OCI-LY1 (cell line): ENCODE measurements around the gene DLGAP4.
"Not testable (repeated sequence)": the region's sequence is repeated elsewhere in the genome, so short reads cannot be mapped to it uniquely, and the experiment has no call there.

Experiments
- H2AFZ ChIP-seq: fragments of 200-600 bp; sonication (generic), shearing (Covaris generic); 2 replicates; pipeline ENCODE4 v1.6.0; 2014; ENCODE audit warnings: antibody characterized with exemption, mild to moderate bottlenecking, low read length
- H3F3A ChIP-seq: fragments of 200-600 bp; sonication (generic), shearing (Covaris generic); 2 replicates; pipeline ENCODE4 v1.6.0; 2014; ENCODE audit warnings: mild to moderate bottlenecking, antibody characterized with exemption, low read length, moderate library complexity; ENCODE audit not compliant: insufficient read depth
- H3K27ac ChIP-seq: fragments of 200-600 bp; sonication (generic); 2 replicates; pipeline ENCODE4 v1.5.1; 2014; ENCODE audit warnings: low read length, mixed run types, mild to moderate bottlenecking, low read depth; ENCODE audit not compliant: poor library complexity, severe bottlenecking
- H3K27me3 ChIP-seq: fragments of 200-600 bp; sonication (generic); 2 replicates; pipeline ENCODE4 v1.6.0; 2014; ENCODE audit warnings: antibody characterized with exemption, mild to moderate bottlenecking, low read length, moderate library complexity; ENCODE audit not compliant: insufficient read depth
- H3K36me3 ChIP-seq: fragments of 200-600 bp; sonication (generic); 2 replicates; pipeline ENCODE4 v1.6.1; 2014; ENCODE audit warnings: mild to moderate bottlenecking, antibody characterized with exemption, low read length, moderate library complexity, mixed read lengths; ENCODE audit not compliant: insufficient read depth
- H3K4me1 ChIP-seq: fragments of 200-600 bp; sonication (generic); 2 replicates; pipeline ENCODE4 v1.5.1; 2014; ENCODE audit warnings: mild to moderate bottlenecking, low read length, moderate library complexity; ENCODE audit not compliant: insufficient read depth, severe bottlenecking
- H3K4me2 ChIP-seq: fragments of 200-600 bp; sonication (generic), shearing (Covaris generic); 2 replicates; pipeline ENCODE4 v1.6.1; 2014; ENCODE audit warnings: low read length
- H3K4me3 ChIP-seq: fragments of 200-600 bp; sonication (generic); 2 replicates; pipeline ENCODE4 v1.5.1; 2014; ENCODE audit warnings: low read length, low read depth, mild to moderate bottlenecking, mixed read lengths; ENCODE audit not compliant: poor library complexity, severe bottlenecking
- H3K79me2 ChIP-seq: fragments of 200-600 bp; shearing (Covaris generic); 2 replicates; pipeline ENCODE4 v1.6.1; 2016; ENCODE audit warnings: mixed run types, low read length, mixed read lengths; ENCODE audit not compliant: insufficient read depth
- H3K9ac ChIP-seq: fragments of 200-600 bp; sonication (generic), shearing (Covaris generic); 2 replicates; pipeline ENCODE4 v1.6.1; 2014; ENCODE audit warnings: mild to moderate bottlenecking, low read length, mixed read lengths
- H3K9me2 ChIP-seq: fragments of 200-600 bp; sonication (generic), shearing (Covaris generic); 2 replicates; pipeline ENCODE4 v1.6.1; 2014; ENCODE audit warnings: low read depth, mild to moderate bottlenecking, low read length, mixed read lengths
- H3K9me3 ChIP-seq: fragments of 200-600 bp; shearing (Covaris generic); 2 replicates; pipeline ENCODE4 v1.6.1; 2014; ENCODE audit warnings: low read length, mixed read lengths
- H4K20me1 ChIP-seq: fragments of 200-600 bp; sonication (generic), shearing (Covaris generic); 2 replicates; pipeline ENCODE4 v1.6.0; 2016; ENCODE audit warnings: mild to moderate bottlenecking, low read length; ENCODE audit not compliant: insufficient read depth
- CTCF ChIP-seq: fragments of 200-600 bp; sonication (generic), shearing (Covaris generic); IDR thresholded peaks from 2 replicates; pipeline ENCODE4 v1.5.1; 2017; ENCODE audit warnings: mild to moderate bottlenecking, antibody characterized with exemption, low read length, moderate library complexity, mixed read lengths
- EZH2 ChIP-seq: fragments of 200-600 bp; sonication (generic), shearing (Covaris generic); IDR thresholded peaks from 2 replicates; pipeline ENCODE4 v1.8.0; 2017; ENCODE audit warnings: borderline replicate concordance, mixed run types, mild to moderate bottlenecking, antibody characterized with exemption, low read length, moderate library complexity, mixed read lengths

Gene DLGAP4

GRCh38 chr20:36472637-36473090 is 166.5 kb downstream of the DLGAP4 start:
- Histone ChIP-seq H3F3A (no peaks in the 10 kb centered on the region), H3K79me2 (no peaks in the 10 kb centered on the region), H3K9ac (no peak overlapping the region), H4K20me1 (no peaks in the 10 kb centered on the region), H3K9me2 (no peaks in the 10 kb centered on the region), H2AFZ (no peak overlapping the region), H3K36me3 (no peaks in the 10 kb centered on the region), H3K4me1 (peaks cover 26% of the 10 kb centered on the region), H3K27ac (no peak overlapping the region), H3K4me2 (no peak overlapping the region), H3K4me3 (no peak overlapping the region), H3K27me3 (no peaks in the 10 kb centered on the region), H3K9me3 (no peaks in the 10 kb centered on the region)
- TF ChIP-seq CTCF = no peak
- TF ChIP-seq EZH2 = no peak

GRCh38 chr20:36473164-36473563 is 167.0 kb downstream of the DLGAP4 start:
- Histone ChIP-seq H3K27ac (no peak overlapping the region), H3K4me1 (peaks cover 21% of the 10 kb centered on the region), H3K4me2 (no peak overlapping the region), H2AFZ (no peak overlapping the region), H3K4me3 (no peak overlapping the region), H3K9ac (no peak overlapping the region), H3K9me3 (no peaks in the 10 kb centered on the region), H3K36me3 (no peaks in the 10 kb centered on the region), H3K9me2 (no peaks in the 10 kb centered on the region), H3F3A (no peaks in the 10 kb centered on the region), H3K79me2 (no peaks in the 10 kb centered on the region), H4K20me1 (no peaks in the 10 kb centered on the region), H3K27me3 (no peaks in the 10 kb centered on the region)
- TF ChIP-seq CTCF (no peak), EZH2 (no peak)

- Histone ChIP-seq H3K4me2 (no peak overlapping the region), H3K9me2 (no peaks in the 10 kb centered on the region), H3K4me3 (no peak overlapping the region), H3K36me3 (no peaks in the 10 kb centered on the region), H3K9ac (no peak overlapping the region), H3K9me3 (no peaks in the 10 kb centered on the region), H3F3A (no peaks in the 10 kb centered on the region), H3K27me3 (peaks cover under 1% of the 10 kb centered on the region; the same call in 1 of the 2 replicates), H2AFZ (no peak overlapping the region), H3K4me1 (peaks cover 13% of the 10 kb centered on the region), H3K79me2 (no peaks in the 10 kb centered on the region), H4K20me1 (no peaks in the 10 kb centered on the region), H3K27ac (no peak overlapping the region)
- TF ChIP-seq CTCF (no peak), EZH2 (no peak)
These were observed 168.4 kb downstream of the DLGAP4 start for GRCh38 chr20:36474563-36474962.

DNA sequence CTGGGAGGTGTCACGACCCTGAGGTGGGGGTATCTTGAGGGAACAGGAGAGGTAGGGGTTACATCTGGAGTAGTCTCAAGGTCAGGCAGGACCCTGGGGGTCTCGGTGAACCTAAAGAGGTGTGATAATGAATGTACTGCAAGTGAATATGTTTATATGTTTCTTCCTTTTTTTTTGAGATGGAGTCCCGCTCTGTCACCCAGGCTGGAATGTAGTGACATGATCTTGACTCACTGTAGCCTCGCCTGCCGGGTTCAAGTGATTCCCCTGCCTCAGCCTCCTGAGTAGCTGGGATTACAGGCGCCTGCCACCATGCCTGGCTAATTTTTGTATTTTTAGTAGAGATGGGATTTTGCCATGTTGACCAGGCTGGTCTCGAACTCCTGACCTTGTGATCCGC is 168.9 kb downstream of the DLGAP4 start:
- H2AFZ ChIP-seq, H3K4me2 ChIP-seq: not testable (repeated sequence)

More for the DNA sequence above, 168.9 kb downstream of the DLGAP4 start:
- not testable (repeated sequence) for H3K36me3 ChIP-seq, H3K9me3 ChIP-seq, H3K27ac ChIP-seq, H3K9ac ChIP-seq, H3K4me3 ChIP-seq, H3K79me2 ChIP-seq, H4K20me1 ChIP-seq, H3F3A ChIP-seq, H3K27me3 ChIP-seq, H3K9me2 ChIP-seq
- peaks cover 12% of the 10 kb centered on the region for H3K4me1 ChIP-seq
